ENCODE results near the gene PACRG.

GRCh38 chr6:163309491-163310026, 581.8 kb downstream of the PACRG start:
- TF ChIP-seq CTCF (optimal IDR thresholded peaks at IDR 0.05 in 1 of 3, IDR thresholded peaks at IDR 0.05 in 1 of 3, conservative IDR thresholded peaks at IDR 0.05 in 1 of 3; ENCODE audit: extremely low read depth in 1 of 3, insufficient read depth in 2 of 3, low read length in 3 of 3) = no peak
- TF ChIP-seq EZH2 (IDR thresholded peaks at IDR 0.05; ENCODE audit: low read length) = no peak
